A172 (cell line): ENCODE data around the gene ERAL1. TPM values are rescaled to one million over a fixed set of nuclear protein-coding genes. Genes with fewer than 3 reads are reported as not detected.
"Not testable (repeated sequence)": the region's sequence is repeated elsewhere in the genome, so short reads cannot be mapped to it uniquely, and the experiment has no call there.

Experiments used
- DNase-seq: peaks from one replicate; pipeline ENCODE4 v3.0.0-alpha.2; 2015; ENCODE audit warnings: low spot score
- total RNA-seq: library from RNA; depleted of rRNA; stranded (reverse); fragments of >200 nt; shearing (Covaris generic); gene quantifications from 2 replicates; pipeline ENCODE4 v1.2.3, GENCODE V29; 2014

Gene ERAL1
- total RNA-seq, 1 experiment from 2014 or later, result 45.1 TPM

DNA sequence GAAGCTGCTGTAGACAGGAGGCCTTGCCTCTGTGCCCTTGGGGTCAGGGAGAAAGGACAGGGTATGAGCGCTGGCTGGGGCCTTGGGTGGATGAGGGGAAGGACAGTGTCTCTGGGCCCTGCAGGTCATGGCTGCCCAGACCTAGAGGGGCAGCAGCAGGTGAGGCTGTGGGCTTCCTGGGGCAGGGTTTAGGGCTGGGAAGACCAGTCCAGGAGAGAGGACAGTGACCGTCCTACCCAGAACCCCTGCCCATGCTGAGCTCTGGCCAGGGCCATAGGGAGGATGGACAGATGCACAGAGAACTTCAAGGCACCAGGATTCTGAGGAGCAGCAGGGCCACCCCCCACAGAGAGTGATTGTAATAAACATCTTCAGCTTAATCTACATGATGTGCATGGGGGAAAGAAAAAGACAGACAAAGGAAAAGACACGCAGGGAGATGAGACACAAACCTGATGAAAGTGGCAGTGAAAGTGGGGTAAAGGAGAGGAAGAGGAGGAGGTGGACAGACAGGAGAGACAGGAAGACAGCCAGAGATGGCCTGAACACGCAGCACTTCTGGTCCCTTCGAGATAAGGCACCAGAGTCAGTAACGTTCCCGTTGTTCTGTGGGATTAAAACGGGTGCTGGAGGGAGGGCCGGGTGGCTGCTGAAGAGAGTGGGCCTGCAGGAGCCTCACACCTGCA lies 25.2 kb downstream of the ERAL1 start:
- DNase-seq, result no peak

DNA sequence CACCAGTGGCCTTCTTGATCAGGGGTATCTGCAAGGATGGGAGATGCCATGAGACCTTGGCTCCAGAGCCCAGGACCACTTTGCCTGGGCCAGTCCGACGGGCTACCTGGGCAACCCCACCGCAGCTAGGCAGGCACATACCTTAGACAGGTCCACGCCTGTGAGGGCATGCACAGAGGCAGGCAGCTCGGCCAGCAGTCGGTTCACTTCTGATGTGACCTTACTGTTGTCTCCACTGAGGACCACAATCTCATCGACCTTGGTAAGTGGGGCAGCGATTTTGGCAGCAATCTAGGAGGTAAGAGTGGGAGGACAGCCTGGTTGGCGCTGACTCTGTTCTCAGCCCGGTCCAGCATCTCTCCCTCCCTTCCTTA lies 25.7 kb downstream of the ERAL1 start:
- DNase-seq, result no peak

DNA sequence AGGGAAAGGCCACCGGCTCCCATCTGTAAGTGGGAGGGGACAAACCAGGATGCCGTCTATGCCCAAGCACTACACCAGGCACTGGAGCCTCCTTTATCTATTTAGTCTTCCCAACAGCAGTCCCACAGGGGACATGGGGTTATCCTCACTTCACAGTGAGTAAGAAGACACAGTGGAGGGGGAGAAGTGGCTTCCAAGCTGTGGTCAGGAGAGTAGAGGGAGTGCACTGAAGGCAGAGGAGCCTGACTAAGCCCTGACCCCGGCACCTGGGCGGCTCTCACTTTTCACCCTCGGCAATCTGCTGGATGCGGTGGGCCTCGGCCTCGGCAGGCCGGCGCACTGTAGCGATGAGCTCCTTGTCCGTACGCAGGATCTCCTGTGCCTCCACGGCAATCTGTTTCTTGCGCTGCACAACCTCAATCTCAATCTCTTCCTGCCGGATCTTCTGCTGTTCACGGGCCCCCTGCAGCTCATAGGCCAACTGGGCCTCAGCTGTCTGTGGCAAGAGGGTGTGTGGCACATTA lies 26.8 kb downstream of the ERAL1 start:
- DNase-seq, result no peak

DNA sequence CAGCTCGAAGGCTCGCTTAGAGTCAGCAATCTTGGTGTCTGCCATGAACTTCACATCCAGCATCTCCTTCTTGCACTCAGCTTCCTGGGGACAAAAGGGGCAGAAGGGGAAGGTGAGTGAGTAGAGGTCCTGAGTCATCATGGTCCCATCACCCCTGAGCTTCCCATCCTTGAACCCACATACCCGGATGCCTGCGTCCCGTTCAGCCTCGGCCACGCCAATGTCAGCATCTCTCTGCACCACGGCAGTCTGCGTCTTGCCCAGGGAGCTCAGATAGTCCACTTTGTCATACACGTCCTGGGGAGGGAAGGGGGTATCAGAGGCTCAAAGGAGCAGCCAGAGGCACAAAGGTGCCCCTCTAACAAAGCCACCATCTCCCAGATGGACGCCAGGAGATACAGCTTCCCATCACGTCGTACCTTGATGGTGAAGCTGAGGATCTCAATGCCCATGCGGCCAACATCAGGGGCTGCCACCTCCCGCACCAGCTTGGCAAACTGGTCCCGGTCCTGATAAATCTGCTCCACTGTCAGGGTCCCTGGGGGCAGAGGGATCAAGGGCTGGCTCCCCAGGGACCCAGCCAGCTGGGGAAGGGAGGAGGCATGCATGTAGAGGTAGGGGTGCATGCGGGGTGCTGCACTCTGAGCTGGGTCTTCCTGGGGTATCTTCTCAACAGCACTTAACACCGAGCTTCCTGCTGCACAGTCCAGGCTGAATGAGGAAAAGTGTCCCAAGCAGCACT lies 27.5 kb downstream of the ERAL1 start:
- DNase-seq, result no peak

DNA sequence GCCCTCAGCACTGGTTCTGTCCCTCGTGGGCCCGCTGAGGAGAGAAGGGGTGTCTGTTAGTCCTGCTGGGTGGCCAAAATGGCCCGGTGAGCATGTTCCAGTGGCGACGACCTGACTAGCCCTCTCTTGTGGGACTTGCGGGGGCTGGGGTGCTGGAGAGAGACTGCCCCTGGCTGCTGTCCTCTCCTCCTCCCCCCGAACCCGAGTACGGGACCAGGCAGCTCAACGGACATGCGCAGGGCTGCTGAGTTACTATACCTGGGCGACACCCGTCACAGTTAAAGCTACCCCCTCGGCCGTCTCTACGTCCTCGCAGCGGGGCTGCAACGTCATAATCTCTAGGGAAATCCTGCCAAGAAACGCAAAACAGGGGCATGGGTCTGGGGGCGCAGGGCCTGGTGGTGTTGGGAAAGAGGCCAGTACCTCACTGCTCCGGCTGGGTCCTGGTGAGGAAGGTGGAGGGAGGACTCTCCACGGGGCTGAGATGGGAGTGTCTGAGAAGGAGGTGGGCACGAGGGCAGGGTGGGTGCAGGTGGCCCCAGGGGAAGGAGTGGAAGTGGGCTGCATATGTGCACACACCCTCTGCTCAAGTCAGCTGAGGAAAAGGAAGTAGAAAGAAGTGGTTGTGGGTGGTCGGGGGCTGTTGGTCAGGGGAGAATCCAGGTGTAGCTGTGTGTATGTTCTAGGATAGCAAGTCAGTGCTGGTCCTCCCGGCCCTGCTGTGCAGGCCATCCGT lies 29.3 kb downstream of the ERAL1 start:
- no peak for DNase-seq

DNA sequence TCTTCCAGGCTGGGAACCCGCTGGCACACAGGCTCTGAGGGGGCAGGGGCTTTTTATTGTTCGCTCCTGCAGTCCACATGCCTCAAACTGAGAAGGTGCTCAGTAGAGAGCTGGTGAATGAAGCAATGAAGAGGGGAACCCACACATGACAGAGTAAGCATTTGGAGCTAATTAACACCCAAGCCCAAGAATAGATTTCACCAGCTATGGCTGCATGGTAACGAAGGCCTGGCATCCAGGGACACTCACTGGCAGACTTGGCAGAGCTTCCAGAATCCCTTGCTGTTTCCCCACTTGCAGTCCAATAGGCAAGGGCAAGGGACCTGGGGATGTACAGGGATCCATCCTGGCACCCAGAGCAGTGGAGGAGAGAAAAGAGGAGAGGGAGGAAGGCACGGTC lies 30.5 kb downstream of the ERAL1 start:
- no peak for DNase-seq

DNA sequence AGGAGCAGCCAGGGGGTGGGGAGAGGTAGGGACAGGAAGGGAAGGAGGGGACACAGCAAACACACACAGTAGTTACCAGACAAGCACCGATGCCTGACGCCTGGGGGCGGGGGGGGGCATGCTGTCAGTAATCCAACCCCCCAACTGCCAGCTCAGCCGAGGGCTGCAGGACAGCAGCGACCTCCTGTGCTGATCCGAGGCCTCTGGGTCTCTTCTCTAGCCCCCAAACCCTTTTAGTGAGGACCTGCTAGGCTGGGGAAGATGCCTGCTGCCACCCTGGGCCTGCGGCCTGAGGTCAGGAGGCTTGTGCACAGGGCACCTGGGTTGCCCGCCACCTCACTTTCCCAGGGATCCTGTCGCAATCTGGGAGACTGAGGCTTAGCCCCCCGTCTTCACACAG lies 31.1 kb downstream of the ERAL1 start:
- DNase-seq, result no peak

DNA sequence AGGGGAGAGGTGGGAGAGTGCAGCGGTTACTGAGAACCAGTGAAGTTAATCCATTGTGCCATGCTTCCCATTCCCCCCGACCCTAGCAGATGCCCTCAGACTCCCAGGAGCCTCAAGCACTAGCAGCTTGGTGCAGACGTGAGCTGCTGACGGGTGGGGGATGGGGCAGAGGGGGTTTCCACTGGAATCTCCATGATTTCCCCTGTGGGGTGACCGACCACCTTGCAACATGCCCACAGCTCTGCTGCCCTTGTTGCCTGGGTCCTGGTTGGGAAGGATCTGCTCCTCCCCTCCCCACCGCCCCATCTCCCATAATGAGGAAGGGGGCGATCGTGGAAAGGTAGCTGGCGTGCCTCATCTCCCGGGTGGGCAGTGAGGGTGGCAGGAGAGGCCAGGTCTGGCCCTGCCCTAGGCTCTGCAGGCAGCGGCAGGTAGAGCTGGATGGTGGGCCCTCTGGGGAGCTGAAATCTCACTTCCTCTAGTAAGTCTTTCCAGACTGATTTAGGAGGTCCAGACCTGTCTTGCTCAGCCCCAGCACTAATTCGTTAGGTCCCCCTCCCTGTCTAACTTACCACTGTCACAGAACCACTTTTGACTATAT lies 33.2 kb downstream of the ERAL1 start:
- no peak for DNase-seq

DNA sequence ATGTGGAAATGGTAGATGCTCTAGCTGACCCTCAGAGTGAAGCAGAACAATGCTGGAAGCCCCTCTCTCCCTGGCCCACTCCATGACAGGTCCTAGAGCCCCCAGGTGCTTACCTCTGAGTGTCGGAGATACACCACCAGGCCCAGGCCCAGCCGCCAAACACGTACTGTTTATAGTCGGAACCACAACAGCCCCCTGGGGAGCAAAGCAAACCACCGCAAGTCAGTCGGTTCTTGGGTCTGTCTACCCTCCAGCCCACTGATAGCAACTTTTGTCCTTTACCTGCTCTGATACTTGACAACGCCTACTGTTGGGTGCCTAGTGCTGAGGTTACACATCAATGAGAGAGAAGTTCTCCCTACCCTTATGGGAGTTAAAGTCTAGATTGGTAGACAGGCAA lies 34.0 kb downstream of the ERAL1 start:
- no peak for DNase-seq

DNA sequence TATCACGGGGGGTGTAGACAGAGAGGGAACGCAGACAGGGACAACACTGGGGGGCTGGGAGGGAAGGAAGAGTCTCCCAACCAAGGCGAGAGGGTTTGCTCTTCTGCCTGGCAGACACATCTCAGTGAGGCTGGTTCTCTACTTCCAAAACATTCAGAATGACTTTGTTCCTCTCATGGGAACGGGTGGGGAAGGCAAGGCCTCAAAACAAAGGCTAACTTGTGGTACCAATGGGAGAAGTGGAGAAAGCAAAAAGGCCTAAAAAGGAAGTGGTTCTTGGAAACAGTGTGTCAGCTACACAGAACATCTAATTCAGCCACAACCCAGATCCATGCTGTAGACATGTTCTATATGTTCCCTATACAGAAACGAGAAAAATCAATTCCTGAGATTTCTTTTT lies 35.2 kb downstream of the ERAL1 start:
- no peak for DNase-seq

DNA sequence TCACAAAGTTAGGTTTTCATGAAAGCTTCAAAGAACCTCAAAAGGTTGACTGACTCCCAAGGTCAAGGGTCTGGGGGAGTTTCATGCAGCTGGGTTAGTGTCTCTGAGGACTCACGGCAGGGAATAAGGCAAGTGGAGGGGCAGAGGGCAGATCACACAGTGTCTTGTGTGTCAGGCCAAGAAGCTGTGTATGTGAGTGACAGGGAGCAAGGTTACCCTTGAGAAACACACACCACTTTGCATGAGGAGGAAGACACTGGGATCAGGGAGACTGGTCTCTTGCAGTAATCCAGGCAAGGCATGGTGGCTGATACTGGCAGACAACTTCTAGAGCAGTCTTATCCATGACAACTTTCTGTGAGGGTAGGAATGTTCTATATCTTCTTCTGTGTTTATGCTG lies 36.4 kb downstream of the ERAL1 start:
- no peak for DNase-seq

DNA sequence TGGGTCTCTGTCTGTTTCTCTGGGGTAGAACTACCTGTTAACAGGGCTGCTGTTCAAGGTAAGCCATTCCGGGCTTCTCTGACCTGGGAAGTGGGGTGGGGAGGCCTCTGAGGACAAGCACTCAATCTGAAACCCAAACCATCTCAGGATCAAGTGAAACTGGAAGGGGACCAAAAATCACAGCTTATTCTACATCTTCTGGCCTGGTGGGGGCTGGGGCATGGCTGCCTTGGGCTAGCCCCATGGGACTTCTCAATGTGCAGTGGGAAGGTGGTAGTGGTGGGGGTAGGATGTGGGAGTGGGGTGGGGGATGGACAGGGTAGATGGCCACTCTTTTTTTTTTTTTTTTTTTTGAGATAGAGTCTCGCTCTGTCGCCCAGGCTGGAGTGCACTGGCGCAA lies 37.2 kb downstream of the ERAL1 start:
- DNase-seq, result no peak

DNA sequence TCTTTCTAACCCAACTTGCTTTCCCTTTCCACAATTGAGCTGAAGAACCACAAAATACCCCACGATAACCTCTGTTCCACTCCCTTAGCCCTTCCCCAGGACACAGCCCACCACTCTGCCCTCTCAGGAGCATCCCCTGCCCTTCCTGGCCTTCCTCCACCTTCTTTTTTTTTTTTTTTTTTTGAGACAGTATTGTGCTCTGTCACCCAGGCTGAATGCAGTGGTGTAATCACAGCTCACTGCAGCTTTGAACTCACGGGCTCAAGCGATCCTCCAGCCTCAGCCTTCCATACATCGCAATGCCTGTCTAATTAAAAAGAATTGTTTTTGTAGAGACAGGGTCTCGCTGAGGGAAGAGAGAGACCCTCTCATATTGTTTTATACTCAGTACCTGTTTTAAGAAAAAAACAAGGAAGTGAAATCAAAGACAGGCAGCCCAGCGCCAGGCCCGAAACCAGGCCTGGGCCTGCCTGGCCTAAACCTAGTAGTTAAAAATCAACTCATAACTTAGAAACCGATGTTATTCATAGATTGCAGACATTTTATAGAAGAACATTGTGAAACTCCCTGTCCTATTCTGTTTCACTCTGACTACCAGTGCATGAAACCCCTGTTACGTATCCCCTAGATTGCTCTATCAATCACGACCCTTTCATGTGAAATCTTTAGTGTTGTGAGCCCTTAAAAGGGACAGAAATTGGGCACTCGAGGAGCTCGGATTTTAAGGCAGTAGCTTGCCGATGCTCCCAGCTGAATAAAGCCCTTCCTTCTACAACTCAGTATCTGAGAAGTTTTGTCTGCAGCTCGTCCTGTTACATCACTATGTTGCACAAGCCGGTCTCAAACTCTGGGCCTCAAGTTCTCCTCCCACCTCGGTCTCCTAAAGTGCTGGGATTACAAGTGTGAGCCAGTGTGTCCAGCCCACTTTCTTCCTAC lies 38.7 kb downstream of the ERAL1 start:
- not testable (repeated sequence) for DNase-seq

DNA sequence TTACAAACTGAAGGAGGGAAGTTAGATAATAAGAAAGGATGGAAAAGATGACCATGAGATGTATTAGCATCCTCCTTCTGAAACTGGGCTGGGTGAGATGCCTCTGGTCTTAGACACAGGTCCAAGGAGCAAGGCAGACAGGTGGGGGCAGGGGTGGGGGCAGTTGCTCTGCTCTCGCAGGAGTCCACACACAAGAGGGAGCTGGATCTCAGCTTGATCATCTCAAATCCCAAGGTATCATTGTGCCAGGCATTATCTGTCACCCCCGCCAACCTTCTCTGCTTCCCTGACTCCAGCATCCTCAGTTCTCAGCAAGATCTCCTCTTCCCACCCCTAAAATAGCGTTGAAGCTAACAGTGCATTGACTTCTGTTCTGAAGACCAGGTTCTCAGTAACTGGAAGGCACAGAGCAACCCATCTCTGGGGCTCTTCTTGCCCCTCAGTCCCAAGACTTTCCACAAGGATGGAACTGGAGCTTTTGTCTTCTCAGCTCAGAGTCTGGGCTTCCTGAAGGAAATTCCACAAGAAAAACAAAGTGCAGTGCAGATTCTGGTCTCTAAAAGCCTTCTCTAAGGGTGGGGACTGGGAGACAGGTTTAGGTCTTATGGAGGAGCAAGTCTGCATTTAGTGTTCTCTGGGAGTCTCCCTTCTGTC lies 41.1 kb downstream of the ERAL1 start:
- DNase-seq, result no peak

DNA sequence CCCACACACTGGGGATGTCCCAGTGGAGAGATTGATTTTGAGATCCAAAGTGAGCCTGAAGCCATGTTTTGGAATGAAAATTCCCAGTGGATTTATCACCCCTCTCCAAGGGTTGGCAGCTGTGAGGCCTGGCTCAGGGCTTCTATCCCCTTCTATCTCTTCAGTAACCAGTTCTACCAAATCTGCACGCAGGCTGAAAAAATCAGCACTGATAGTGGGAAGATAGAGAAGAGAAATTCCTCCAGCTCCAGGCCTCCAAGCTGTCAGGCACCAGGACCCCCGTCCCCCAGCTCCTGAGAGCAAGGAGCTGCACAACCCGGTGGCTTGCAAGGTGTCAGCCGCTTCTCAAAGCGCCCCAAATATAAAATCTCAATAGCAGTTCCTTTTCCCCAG lies 41.7 kb downstream of the ERAL1 start:
- no peak for DNase-seq

DNA sequence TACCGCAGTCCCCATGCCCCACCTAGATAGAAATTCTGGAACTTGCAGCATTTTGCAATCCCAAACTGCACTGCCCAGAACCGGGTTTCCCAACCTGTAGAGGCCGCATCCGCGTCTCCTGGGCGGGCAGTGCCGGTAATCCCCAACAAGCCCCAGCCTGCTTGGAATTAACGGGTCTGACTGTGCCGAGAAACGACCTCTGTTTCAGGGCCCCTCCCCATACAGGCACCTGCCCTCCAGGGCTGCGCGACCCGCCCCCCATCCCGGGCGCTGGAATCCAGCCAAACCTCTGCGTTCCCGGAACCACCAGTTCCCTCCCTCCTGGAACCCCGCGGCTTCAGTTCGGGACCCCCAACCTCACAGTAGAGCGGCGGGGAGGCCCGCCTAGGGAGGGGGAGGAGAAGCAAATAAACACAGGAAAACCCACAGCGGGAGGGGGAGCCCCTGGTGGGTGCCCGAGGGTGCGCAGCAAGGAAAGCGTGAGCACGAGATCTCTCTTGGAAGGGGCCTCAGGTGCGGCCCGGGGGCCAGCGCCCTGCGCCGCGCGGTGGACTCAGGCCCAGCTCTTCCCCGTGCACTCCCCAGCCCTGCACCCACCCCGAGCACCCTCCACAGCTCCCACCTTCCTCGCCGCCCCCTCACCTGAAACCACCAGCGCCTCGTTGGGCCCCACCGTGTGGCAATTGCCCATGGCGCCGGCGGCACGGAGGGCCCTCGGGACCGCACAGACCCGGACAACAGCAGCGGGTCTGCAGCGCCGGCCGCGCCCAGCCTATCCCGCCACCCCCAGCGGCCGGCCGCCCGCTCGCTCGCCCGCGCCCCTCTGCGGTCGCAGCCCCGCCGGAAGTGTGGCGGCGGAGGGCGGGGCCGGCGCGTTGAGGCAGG lies 42.3 kb downstream of the ERAL1 start, which contains the start of gene FLOT2:
Gene FLOT2, minus strand, starts transcription at position 850 of the 885 bp plus-strand sequence. Its CDS starts 159 bp downstream, at position 691.
- peak; percentile 35 for DNase-seq

DNA sequence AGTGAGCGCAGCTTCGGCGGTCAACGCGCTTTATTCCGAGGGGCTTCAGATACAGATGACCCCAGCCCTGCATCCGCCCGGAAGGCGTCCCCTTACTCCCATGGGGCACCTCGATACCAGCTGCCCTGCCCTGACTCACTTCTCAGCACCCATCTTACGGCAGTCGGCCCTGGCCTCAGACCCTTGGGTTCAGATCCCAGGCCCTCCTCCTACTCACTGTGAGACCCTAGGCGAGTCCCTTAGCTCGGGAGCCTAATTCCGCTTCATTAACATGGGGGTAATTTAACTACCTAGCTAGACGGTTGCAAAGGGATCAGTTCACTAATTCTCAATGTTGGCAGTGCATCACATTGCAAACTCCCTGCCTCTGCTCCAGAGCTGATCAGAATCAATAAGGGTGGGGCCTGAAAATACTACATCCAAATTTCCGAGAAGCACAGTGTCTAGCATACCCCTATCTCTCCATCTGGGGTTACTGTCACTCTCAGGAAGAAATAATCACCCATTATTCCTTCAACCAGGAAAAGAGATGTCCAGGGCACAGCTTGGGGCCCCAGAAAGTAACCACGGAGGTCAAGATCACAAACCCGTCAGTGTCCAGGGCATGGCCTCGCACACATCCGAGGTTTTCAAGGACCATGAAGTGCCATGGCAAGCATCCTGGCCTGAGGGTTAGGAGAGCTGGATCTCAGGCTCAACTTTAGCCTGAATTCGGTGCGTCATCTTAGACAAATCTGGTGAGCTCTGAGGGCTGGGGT lies 43.1 kb downstream of the ERAL1 start:
- DNase-seq, result no peak

DNA sequence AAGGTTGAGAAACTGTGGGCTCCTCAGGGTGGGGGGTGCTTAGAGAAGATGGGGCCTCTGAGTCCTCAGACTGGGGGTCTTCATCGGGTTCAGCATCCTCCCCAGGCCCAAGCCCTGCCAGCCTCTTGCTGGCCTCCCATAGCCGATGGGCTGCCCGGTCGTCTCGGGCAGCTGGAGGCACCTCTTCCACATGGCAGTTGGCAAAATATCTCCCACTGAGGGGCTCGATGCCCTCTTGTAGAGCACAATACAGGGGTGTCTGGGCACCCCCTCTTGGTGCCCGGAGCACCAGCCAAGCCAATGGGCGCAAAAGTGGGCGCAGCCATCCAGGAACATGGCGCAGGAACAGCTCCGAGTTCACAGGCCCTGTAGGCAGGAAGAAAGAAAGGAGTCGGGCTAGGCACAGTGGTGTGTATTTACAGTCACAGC lies 43.7 kb downstream of the ERAL1 start:
- no peak for DNase-seq
